A549 treated with GW870086 at 1 μM for 4 hours (cell line): ENCODE data around the gene CTDSP2. TPM values are rescaled to one million over a fixed set of nuclear protein-coding genes. Genes with fewer than 3 reads are reported as not detected.

Experiments
- total RNA-seq: library from RNA; stranded (reverse); fragments of 200-300 nt; extraction: Qiagen RNA extraction; gene quantifications from 5 replicates; pipeline ENCODE4 v1.2.3, GENCODE V29; 2022; ENCODE audit warnings: low read depth

Gene CTDSP2
- total RNA-seq = 36.8 to 50.5 TPM (median 46.0 TPM) in 5 replicates

GRCh38 chr12:57846577-57847319 lies at the start of gene CTDSP2:
CTDSP2 (minus strand) TSS chr12:57846729; CDS start chr12:57846435, 294 bp downstream.

GRCh38 chr12:57782608-57783465 lies 63.7 kb downstream of the CTDSP2 start, which contains the start of gene TSFM:
TSFM (plus strand) TSS chr12:57782787; CDS start chr12:57782802, 15 bp downstream.

GRCh38 chr12:57772429-57773322 lies 73.9 kb downstream of the CTDSP2 start, which contains the start of gene EEF1AKMT3:
EEF1AKMT3 (plus strand) TSS chr12:57772614; CDS start chr12:57772725, 111 bp downstream.

GRCh38 chr12:57771873-57772428 lies 74.6 kb downstream of the CTDSP2 start, which contains the start of gene METTL1:
METTL1 (minus strand) TSS chr12:57772105; CDS start chr12:57772083, 22 bp downstream.

Other genes with a start within 250 kb of the CTDSP2 start
- gene DTX3, start 241.9 kb downstream of the CTDSP2 start, total RNA-seq = 16.4 to 18.8 TPM (median 18.7 TPM) in 5 replicates
- gene ARHGEF25, start 235.3 kb downstream of the CTDSP2 start, total RNA-seq = 4.2 to 6.2 TPM (median 5.7 TPM) in 5 replicates
- gene B4GALNT1, start 213.5 kb downstream of the CTDSP2 start, total RNA-seq = 34.5 to 48.1 TPM (median 42.6 TPM) in 5 replicates
- gene OS9, start 152.6 kb downstream of the CTDSP2 start, total RNA-seq = 110 to 118 TPM (median 113 TPM) in 5 replicates
- 0.03 to 0.16 TPM (median 0.14 TPM) in 4 of 5 replicates, not detected in the other for gene AGAP2, start 108.0 kb downstream of the CTDSP2 start, total RNA-seq
- gene TSPAN31, start 101.7 kb downstream of the CTDSP2 start, total RNA-seq = 15.5 to 19.6 TPM (median 17.2 TPM) in 5 replicates
- gene CDK4, start 94.4 kb downstream of the CTDSP2 start, total RNA-seq = 237 to 291 TPM (median 246 TPM) in 5 replicates
- gene MARCHF9, start 91.6 kb downstream of the CTDSP2 start, total RNA-seq = 5.5 to 7.7 TPM (median 6.9 TPM) in 5 replicates
- gene CYP27B1, start 79.7 kb downstream of the CTDSP2 start, total RNA-seq = 1.7 to 2.4 TPM (median 2.2 TPM) in 5 replicates
- 47.0 to 58.3 TPM (median 51.6 TPM) in 5 replicates for gene METTL1, start 74.6 kb downstream of the CTDSP2 start, total RNA-seq
- gene EEF1AKMT3, start 74.1 kb downstream of the CTDSP2 start, total RNA-seq = 4.8 to 6.8 TPM (median 5.0 TPM) in 5 replicates
- 64.0 to 86.3 TPM (median 72.3 TPM) in 5 replicates for gene TSFM, start 63.9 kb downstream of the CTDSP2 start, total RNA-seq
- gene AVIL, start 28.0 kb downstream of the CTDSP2 start, total RNA-seq = 0.39 to 0.67 TPM (median 0.62 TPM) in 5 replicates
- 3.7 to 6.4 TPM (median 4.9 TPM) in 5 replicates for gene ATP23, start 94.8 kb upstream of the CTDSP2 start, total RNA-seq